GM21515 (cell line): ENCODE measurements around the gene ARL8B.
A peak's percentile ranks its signal among the peaks of the same experiment; 100 is the strongest.
"Not testable (repeated sequence)": the region's sequence is repeated elsewhere in the genome, so short reads cannot be mapped to it uniquely, and the experiment has no call there.

Experiments used
- ATAC-seq: cut with Tn5 transposase; IDR thresholded peaks from one replicate; pipeline ENCODE4 v1.9.1; 2021; ENCODE audit not compliant: unreplicated experiment

The ARL8B gene

DNA sequence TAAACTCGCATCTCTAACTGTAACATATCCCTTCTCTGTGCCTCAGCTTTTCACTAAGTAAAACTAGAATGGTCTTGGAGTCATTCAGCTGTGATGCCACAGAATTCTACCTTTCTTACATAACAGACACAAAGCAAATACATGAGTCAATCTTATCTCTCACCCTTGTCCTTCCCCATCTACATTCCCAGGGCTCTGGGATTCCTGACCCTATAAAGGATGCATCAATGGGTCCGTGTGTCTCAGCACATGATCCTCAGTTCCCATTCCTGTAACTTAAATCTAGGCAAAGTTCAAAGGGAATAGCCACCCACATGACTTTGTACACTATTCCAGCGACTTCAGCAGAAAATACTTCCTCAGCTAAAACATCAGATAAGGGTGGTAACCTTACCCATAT, 11.8 kb upstream of the ARL8B start:
- no peak for ATAC-seq

DNA sequence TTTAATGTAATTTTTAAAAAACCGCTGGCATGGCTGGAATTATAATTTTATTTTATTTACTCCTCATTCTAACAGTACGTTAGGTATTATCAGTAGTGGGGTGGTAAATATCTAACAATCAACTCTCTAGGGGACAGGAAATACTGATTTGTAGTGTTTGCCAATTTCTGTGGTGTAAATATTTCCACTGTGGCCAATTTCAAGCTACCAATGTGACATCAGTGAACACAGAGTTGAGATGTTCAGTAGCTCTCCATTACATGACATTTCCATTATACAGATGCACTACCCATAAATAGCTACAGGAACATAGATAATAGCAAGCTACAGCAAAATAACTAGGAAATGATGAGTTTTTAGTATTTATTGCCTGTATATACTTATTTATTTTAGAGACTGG, 10.0 kb upstream of the ARL8B start:
- no peak for ATAC-seq

DNA sequence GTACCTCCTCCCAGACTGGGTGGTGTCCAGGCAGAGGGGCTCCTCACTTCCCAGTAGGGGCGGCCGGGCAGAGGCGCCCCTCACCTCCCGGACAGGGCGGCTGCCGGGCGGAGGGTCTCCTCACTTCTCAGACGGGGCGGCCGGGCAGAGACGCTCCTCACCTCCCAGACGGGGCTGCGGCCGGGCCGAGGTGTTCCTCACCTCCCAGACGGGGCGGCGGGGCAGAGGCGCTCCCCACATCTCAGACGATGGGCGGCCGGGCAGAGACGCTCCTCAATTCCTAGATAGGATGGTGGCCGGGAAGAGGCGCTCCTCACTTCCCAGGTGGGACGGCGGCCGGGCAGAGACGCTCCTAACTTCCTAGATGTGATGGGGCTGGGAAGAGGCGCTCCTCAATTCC, 8.4 kb upstream of the ARL8B start:
- ATAC-seq, result not testable (repeated sequence)

DNA sequence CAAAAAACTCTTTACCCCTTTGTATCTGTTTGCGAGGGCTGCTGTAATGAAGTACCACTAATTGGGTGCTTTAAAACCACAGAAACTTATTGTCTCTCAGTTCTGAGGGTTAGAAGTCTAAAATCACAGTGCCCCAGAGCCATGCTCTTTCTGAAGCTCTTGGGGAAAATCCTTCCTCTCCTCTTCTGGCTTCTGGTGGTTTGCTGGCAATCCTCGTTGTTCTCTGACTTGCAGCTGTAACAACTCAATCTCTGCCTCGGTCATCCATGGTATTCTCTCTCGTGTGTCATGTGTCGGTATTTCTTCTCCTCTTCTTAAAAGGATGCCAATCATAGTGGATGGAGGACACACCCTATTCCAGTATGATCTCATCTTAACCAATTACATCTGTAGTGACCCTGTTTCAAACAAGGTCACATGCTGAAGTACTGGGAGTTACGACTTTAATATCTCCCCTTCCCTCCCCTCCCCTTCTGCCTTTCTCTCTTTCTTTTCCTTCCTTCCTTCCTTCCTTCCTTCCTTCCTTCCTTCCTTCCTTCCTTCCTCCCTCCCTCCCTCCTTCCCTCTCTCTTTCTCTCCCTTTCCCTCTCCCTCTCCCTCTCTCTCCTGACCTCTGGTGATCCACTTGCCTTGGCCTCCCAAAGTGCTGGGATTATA, 6.5 kb upstream of the ARL8B start:
- peak; percentile 79 for ATAC-seq

DNA sequence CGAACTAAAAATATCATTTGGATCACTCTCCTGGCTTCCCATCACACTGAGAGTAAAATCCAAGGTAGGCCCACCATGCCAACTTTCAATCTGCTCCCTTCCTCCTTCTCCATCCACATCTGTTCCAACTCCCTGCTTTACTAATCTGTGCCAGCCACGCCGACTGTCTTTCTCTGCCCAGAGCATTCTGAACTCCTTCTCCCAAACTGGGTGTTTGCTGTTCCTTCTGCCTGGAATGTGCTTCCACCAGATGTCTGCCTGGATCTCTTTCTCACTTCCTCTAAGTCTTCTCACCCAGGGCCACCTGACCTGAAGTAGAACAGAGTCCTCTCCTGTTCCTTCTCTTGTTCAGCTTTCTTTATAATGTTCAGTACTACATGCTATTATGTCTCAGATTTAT, 5.6 kb upstream of the ARL8B start:
- ATAC-seq, result no peak

DNA sequence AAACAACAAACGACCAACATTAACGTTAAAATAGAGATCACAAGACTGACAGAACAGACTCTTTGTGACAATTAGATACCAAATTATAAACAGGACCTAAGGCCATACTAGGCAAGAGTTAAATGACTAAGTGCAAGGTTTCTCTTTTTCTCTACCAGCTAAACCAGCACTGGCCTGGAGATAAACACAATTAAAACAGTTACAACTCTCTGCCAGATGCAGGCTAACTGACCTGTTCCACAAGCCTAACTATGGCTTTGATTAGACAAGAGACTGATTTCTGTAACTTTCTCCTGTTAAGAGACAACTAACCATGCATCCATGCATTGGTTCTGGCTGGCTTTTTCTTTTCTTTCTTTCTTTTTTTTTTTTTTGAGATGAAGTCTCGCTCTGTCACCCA, 1.6 kb upstream of the ARL8B start:
- ATAC-seq, result no peak

DNA sequence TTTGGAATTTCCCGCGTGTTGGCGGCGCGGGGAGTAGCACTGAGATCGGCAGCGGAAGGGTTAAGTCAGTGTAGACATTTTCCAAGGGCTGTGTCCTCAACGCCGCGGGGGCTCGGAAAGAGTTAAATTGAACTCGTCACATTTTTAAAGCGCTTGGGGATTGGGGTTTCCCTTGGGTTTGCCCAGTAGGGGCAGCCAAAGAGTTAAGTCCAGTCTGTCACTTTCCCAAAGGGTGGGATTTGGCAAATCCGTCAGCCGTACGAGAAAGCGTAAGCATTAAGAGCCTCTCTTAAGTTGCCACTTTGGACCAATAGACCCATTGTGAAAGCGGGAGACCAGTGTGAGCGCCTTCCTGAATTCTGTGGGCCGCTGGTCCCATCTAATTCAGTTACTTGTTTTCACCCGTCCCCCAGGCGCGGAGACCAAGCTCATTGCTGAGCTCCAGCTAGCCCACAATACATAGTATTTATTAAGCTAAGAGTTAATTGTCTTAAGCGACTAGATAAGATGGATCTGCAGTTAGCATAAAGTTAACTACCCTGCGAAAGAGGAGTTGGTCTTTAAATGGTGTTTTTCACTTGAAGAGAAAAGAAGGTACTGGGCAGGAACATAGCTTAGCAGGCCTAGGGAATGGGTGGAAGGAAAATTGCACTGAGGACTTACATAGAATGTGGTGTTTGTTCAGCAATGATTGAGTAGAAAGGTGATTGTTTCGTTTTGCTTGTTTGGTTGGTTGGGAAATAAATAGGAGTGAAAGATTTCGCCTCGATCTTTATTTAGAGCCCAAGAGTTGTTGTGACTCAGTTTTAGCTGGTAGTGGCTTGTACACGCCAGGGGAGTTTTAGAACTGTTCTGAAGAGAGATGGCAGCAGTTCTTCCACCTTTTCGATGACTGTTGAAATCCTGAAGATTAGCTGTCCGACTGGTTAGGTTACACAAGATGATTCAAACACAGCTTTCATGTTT, 932 bp downstream of the ARL8B start:
- ATAC-seq, result peak; percentile 16

DNA sequence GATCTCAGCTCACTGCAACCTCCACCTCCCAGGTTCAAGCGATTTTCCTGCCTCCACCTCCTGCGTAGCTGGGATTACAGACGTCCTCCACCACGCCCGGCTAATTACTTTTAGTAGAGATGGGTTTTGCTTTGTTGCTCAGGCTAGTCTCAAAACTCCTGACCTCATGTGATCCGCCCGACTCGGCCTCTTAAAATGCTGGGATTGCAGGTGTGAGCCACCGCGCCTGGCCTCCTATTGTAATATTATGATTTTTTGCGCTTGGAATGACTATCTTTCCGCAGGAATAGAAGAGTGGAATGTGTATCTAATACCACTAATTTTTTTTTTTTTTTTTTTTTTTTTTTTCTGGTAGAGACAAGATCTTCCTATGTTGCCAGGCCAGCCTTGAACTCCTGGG, 1.8 kb downstream of the ARL8B start:
- no peak for ATAC-seq

DNA sequence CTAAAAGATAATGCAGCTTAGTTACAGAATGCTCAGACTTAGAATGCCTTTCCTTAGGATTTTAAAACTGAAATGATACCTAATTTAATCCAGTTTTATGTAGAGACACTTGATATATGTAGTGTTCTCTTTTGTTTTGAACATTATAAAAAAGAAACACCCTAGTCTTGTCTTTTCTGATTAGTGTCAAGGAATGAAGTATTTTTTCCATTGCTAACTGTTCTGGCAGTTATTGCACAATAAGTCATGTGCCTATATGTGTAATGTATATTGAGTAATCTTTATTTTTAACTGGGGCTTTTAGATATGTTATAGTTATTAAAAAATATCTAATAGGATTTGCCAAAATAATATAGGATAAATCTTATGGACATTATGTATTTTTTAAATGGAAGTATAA, 4.5 kb downstream of the ARL8B start:
- ATAC-seq, result no peak

DNA sequence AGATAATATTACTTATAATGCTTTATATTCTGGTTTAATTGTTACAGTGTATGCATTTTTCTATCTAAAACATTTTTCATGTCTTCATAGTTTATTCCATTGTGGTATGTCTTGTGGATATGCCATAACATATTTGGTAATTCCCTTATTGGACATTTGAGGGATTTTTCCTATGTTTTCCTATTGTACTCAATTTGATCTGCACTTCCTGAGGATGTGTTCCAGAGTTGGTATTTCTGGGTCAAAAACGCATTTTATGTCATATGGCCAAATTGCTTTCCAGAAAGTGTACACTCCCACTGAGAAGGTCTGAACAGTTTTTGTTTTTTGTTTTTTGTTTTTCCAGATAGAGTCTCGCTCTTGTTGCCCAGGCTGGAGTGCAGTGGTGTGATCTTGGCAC, 6.8 kb downstream of the ARL8B start:
- ATAC-seq, result no peak

DNA sequence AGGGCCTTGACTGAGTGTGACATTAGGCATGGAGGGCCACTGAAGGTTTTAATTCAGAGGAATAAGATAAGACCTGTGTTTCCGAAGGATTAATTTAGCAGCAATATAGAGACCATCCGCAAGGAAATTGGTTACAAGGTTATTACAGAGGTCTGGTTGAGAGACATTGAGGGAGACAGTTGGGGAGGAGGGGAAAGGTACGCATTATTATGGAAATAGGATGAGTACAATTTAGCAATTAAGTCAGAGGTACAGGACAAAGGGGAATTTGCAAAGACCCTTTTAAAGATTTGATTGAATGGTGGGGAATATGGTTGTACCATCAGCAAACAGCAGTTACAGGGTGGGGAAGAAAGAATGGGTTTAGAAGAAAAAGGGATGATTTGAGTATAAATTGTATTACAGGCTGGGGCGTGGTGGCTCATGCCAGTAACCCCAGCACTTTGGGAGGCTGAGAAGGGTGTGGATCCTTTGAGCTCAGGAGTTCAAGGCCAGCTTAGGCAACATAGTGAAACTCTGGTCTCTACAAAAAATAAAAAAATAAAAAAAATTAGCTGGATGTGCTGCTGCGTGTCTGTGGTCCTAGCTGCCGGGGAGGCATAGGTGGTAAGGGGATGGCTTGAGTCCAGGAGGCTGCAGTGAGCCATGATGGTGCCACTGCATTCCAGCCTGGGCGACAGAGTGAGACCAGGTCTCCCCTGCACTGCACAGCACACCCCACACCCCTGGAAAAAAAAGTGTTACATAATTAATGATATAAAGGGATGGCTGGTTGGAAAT, 11.3 kb downstream of the ARL8B start:
- no peak for ATAC-seq

DNA sequence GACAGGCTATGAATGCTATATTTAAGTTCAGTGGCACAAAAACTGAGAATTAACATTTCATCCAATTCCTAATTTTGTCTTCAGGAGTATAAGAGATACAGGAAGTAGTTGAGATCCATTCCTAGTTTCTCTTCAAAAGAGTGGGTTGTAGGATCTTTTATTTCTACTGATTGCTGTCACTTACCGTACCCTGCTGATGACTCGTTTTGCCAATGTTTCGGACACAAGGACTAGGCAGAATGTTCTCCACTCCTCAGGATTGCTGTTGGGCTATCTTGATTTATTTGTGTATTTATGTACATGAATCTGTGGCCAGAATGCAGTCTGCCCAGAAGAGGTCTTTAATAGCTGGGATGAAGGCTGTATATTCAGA, 11.9 kb downstream of the ARL8B start:
- no peak for ATAC-seq

DNA sequence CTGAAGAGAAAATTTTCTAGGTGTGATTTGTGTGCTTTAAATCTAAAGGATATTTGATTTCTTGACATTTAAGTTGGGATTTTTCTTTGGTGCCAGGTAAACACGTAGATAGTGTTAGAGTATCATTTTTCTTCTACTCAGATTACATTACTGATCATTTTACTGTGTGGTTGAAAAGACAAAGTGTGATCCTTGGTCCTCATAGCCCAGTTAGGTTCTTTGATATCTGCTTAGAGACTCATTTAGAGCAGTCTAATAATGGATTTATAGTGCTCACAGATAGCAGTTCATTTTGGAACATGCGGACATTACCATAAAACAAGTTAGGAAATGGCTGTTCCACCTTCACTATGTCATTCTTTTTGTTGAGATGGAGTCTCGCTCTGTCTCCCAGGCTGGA, 12.4 kb downstream of the ARL8B start:
- no peak for ATAC-seq

DNA sequence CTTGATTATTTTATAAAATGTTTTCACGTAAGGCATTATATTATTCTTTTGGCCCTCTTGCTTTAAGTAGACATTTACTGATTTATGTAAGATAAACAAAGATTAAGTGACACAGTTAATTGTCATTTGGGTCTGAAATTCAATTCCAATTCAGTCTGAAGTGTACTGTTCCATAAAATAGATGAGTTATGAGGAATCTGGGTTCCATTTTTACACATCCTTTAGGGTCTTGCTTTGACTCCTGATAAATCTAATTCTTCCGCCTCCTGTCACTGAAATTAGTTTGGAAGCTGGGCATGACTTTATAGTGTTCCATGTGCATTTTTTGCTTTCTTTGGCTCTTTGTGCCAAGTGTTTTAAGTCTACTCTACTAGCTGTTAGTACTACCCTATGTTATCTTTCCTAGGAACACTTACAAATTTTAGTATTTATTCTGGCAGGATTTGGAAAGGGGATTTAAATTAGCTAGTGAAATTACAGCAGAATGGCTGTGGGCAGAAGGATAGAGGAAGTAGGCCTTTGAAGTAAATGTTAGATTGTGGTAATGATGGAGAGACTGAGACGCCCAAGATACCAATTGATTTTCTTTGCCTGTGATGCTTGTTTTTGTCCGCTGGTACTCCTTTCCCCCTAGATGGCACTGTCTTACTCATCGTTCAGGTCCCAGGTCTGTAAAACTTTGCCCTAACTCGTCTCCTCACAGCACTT, 14.3 kb downstream of the ARL8B start:
- ATAC-seq, result peak; percentile 70

DNA sequence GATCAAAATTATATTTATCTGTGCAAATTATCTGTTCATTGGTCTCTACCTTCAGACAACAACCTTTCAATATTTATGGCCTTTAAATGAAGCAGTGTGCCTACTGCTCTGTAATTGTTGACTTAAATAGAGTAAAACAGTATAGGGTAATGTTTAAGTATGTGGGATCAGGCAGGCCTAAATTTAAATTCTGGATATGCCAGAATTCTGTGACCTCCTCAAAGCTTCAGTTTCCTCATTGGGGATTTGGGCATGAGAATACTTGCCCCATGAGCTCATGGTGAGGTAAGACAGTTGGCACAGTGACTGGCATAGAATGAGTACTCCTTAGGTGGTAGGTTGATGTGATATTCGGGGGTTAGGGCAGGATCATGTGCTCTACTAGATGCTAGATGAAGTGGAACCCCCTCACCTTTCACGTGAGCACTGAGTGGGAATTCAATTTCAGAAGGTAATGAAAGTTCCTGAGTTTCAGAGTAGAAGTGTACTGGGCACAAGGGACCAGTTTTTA, 14.9 kb downstream of the ARL8B start:
- ATAC-seq, result no peak

DNA sequence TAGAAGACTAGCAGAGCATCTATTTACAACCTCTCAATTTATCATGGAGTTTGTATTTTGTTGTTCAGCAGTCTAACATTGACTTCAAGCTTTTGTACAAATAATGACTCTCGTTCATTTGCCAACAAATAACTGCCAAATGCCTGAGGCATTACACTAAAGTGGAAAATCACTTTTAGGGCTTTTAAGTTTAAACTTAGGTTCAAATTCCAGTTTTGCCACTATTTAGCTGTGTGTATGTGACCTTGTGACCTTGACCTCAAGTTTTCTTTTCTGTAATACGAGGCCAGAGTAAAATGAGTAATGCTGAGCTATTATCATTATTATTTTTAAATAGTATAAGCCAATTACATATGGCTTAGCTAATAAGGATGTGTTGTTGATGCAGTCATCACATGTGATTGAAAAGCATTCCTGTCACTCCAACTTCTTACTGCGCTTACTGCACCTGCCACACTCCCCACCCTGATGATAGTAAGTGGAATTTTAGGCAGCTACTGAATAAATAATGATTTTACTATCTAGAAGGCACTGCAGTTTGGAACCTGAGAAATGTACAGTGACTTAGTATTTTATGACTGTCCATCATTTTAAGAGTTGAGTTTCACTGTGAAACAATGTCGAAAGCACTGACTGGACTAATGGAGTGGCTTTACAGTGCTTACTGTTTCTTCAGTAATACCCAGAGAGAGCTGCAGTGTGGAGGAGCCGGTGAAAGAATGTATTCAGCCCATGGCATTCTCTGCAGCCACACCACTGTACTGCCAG, 16.3 kb downstream of the ARL8B start:
- ATAC-seq, result no peak

DNA sequence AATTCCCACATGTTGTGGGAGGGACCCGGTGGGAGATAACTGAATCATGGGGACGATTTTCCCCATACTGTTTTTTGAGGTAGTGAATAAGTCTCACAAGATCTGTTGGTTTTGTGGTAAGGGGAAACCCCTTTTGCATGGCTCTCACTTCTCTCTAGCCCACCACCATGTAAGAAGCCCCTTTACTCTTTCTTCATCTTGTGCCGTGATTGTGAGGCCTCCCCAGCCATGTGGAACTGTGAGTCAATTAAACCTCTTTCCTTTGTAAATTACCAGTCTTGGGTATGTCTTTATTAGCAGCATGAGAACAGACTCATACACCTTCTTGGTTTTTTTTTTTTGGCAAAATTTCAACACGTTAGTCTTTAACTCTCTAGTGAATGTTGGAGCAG, 18.1 kb downstream of the ARL8B start:
- ATAC-seq, result peak; percentile 42

DNA sequence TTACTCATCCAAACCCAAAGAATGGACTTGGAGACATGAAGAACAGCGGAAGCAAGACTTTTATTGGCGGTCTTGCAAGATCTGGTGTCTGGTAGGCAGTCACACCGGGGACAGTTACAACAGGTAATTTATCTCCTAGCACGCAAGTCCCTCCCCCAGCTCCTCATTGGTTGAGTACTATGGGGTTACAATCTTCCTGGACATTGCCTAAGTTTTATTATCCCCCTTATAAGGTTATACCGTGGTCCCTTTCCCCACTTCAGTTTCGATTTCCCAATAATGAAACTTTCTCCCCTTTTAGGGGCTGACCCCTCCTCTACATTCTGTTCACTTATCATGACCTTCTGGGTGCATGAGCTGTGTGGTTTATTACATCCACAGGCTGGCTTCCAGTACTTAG, 18.7 kb downstream of the ARL8B start:
- no peak for ATAC-seq

DNA sequence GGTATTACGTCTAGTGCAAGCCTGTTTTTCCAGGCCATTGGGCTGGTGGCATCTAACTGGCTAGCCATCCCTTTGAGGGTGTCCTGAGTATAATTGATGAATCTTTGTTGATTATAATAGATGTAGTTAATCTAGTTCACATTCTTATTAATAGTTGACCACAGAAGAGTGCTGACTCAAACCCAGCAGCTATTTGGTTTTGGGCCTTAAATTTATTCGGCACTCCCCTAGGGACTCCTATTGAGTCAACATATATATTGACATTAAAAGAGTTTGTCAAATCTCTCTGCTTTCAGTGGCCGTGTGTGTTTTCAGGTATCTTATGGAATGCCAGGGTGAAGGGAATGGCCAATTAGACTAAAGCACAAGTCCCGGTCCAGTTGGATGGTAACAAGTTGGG, 19.7 kb downstream of the ARL8B start:
- no peak for ATAC-seq

DNA sequence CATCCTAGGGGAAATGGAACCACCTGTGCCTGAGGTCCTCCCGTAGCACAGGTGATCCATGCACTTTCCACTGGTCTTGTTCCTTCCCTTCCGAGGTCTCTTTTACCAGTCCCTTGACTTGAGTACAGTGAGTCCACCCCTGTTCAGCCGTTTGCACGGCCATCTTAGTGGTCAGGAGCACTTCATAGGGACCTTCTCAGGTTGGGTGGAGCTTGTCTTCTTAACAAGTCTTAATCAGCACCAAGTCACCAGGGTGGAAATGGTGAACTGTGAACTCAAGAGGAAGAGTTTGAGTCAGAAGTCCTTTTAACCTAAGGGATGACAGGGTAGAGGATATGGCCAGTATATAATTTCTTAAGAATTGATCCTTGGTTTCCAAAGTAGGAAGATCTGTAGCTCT, 21.4 kb downstream of the ARL8B start:
- no peak for ATAC-seq
